HuH-7.5 (cell line): ENCODE data around the gene SMIM3.
A peak's percentile ranks its signal among the peaks of the same experiment; 100 is the strongest.
"Not testable (repeated sequence)": the region's sequence is repeated elsewhere in the genome, so short reads cannot be mapped to it uniquely, and the experiment has no call there.

ENCODE experiments used
- DNase-seq: peaks from one replicate; pipeline ENCODE4 v3.0.0; 2011; ENCODE audit warnings: low spot score

The SMIM3 gene, protein sequence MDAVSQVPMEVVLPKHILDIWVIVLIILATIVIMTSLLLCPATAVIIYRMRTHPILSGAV

DNA sequence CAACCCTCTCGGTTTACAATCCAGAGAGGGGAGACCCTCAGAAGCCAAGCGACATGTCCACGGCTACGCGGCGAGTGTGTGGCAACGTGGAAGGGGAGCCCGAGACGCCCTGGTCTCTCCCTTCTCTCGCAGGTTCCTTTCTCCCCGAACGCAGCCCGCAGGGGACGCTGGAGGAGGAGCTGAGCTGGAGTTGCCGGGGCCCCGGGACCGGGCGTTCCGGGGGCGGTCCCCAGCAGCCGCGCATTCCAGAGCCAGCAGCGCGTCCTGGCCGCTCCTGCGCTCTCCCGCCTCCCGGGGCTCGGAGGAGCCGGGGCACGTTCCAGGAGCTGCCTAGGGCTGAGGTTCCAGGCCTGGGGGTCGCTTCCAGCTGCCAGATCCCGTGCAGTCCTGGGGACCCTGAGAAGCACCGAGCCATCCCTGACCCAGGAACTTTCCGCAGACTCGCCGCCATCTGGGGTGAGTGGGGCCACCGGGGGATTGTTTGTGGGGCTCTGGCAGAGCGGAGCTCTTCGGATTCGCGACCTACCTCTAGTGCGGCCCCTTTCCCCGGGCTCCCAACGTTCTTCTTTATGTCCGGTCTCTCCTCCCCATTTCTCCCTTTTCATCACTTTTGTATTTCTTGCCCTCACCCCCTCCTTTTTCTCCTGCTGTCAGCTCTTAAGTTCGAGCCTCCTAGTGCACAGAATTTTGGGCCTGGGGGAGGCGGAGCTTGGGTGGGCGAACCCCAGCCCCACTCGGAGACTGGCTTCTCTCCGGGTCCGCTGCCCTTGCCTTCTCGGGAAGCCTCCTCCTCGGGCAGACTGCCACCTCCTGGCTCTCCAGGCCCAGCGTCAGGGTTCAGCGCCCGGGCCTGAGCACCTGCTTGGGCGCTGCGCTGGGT is at the start of gene SMIM3:
SMIM3 (plus strand) TSS at position 241 of the 880 bp plus-strand sequence. CDS start 16,684 bp downstream, outside the sequence.
- DNase-seq: peak; percentile 43

DNA sequence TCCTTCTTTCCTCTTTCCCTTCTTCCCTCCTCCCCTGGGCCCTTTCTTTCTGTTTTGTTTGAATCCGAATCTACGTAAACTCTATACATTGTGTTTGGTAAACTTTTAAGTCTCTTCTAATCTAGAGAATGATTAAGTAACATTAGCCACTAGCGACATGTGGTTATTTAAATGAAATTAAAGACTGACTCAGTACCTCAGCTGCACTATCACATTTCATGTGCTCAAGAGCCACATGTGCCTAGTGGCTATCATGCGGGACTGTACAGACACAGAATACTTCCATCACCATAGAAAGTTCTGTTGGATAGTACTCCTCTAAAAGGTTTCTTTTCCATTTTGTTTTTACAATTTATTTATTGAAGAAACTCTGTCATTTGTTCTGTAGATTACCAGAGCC is 48.7 kb upstream of the SMIM3 start:
- no peak for DNase-seq

DNA sequence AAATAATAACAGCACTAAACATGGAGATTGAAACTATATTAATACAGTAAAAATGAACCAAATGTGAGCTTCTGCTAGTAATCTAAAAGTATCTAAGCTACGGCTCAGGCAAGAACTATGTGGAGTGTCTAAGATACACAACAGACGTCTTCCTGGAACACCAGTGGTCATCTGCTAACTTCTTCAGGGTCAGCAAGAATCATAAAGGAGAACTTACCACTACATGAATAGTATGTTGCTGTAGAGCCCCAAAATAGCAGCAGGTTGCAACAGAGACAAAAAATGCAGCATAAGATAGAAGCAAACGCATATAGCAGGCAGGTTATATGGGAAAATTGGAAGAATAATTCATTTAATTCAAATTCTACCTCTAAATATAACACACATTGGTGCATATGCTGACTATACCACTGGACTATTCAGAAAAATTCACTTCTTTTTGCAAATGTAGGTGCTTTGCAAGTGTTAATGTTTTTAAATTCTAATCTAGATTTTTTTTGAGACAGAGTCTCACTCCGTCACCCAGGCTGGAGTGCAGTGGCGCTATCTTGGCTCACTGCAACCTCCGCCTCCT is 46.8 kb upstream of the SMIM3 start:
- no peak for DNase-seq

DNA sequence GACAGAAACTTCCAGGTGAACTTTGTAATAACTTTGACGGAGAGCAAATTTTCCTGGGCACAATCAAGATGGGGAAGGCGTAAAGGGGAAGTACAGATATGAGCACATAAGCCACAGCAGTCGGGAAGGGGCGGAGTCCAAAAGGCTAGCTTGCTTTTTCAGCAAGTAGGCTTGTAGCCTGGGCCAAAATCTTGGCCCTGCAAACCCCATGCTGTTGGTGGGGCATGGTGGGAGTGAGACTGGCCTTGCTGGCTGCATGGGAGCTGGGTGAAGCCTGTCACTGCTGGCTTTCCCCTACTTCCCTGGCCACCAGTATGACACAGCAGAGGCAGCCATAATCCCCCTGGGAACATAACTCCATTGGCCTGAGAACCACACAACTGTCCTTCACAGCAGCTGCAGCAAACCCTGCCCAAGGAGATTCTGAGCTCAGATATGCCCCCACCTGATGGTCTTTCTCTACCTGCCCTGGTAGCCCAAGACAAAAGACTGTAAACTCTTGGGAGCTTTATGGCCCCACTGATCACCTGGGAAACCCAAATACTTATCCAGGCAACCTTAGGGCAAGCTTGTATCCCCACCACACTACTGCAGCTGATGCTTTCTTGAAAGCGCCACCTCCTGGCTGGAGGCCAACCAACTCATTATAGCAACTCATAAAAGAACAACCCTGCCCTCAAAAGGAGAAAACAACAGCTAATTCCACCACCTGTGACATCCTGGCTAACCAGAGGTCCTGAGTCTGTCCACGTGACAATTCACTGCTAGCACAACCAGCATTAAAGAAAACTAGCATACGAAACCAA is 43.8 kb upstream of the SMIM3 start:
- DNase-seq: no peak

DNA sequence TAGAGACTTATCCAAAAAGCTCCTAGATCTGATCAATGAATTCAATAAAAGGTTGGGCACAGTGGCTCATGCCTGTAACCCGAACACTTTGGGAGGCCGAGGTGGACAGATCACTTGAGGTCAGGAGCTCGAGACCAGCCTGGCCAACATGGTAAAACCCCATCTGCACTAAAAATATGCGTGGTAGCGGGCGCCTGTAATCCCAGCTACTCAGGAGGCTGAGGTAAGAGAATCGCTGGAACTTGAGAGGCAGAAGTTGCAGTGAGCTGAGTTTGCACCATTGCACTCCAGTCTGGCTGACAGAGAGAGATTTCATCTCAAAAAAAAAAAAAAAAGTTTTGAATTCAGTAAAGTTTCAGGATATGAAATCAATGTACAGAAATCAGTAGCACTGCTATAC is 39.7 kb upstream of the SMIM3 start:
- DNase-seq: no peak

DNA sequence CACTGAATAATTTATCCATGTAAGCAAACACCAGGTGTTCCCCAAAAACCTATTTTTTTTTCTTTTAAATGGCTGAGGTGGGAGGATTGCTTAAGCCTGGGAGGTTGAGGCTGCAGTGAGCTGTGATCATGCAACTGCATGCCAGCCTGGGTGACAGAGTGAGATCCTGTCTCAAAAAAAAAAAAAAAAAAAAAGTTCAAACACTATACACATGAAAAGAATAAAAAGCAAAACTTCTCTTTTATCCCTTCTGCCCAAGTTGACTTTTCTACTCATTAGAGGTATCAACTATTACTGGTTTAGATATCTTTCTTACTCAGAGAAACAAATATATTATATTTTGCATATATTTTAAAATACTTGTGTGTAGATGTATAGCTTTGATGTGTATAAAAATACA is 37.6 kb upstream of the SMIM3 start:
- no peak for DNase-seq

DNA sequence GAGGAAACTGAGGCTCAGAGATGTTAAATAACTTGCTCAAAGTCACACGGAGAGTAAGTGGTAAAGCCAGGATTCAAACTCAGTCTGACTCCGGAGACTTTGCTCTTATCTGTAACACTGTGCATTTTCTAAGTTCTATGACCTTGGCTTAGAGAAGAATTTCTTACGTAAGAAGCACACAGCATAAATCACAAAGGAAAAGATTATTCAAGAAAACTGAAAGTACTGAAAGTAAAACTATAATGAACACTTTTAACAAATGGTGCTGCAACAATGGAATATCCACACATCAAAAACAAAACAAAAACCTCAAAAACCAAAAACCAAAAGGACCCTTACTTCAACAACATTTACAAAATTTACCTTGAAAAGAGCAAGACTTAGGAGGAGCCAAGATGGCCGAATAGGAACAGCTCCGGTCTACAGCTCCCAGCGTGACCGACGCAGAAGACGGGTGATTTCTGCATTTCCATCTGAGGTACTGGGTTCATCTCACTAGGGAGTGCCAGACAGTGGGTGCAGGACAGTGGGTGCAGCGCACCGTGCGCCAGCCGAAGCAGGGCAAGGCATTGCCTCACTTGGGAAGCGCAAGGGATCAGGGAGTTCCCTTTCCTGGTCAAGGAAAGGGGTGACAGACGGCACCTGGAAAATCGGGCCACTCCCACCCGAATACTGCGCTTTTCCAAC is 36.0 kb upstream of the SMIM3 start:
- not testable (repeated sequence) for DNase-seq

DNA sequence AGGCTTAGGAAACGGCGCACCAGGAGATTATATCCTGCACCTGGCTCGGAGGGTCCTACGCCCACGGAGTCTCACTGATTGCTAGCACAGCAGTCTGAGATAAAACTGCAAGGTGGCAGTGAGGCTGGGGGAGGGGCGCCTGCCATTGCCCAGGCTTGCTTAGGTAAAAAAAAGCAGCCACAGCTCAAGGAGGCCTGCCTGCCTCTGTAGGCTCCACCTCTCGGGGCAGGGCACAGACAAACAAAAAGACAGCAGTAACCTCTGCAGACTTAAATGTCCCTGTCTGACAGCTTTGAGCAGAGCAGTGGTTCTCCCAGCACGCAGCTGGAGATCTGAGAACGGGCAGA is 35.4 kb upstream of the SMIM3 start:
- DNase-seq: not testable (repeated sequence)

DNA sequence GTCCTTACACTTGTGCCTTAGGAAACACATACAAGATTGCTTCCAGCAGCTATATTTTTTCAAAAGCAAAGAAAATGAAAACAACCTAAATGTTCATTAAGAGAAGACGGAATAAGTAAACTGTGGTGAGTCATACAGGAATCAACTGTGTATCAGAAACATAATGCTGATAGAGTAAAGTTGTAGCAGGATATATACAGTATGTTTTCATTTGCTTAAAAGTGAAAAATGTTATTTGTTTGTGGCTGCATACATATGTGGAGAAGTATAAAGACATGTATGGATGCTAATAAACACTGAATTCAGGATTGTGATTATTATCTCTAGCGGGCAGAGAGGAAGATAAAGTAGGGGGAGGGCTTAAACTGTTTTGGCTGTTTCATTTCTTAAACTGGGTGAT is 28.1 kb upstream of the SMIM3 start:
- DNase-seq: no peak

DNA sequence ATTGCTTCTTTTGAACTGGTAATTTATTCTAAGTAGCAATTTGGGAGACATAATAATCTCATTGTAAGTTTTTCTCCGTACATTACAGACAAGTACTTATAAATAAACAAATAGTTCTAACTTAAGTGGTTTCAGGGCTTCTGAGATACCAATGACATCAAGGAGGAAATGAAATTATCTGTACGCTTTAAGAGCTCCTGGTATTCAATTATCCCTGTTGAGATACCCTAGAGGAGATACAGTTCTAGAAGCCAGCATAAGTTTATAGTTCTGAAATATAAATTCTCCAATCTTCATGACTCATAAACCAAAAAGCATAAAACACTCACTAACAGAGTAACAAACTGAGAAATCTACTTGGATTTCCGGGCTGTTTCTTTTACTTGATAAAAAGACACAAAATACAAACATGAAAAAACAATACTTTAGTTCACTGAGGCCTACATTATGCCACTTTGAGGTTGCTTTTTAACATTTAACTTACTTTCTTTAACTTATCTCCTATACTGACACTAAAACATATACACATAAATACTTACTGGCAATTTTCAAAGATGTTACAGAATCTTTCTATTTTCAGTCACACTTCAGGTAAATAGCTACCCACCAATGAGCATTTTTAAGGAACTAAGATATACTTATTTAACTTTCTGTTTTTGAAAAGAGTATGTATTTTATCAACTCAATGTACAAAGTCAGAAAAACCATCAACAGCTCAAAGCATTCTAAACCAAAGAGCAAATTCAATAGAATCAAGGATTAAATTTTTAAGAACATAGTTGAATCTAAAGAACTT is 27.3 kb upstream of the SMIM3 start:
- no peak for DNase-seq

DNA sequence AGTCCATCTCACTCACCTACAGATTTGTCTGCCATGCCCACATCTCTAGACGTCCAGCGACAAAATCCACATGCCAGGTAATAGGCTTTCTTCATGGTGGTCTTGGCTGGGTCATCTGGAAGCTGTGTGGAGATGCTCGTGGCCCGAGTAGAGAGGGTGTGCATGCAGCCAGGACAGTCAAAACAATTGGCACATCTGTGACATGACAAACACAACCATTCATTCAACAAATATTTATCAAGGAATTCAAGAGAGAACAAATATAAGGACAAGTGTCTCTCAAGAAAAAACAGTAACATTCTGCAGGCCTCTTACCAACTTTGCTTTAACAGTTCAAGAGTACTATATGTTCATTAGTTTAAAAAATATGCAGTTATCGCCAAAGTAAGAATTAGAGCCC is 25.1 kb upstream of the SMIM3 start:
- no peak for DNase-seq

DNA sequence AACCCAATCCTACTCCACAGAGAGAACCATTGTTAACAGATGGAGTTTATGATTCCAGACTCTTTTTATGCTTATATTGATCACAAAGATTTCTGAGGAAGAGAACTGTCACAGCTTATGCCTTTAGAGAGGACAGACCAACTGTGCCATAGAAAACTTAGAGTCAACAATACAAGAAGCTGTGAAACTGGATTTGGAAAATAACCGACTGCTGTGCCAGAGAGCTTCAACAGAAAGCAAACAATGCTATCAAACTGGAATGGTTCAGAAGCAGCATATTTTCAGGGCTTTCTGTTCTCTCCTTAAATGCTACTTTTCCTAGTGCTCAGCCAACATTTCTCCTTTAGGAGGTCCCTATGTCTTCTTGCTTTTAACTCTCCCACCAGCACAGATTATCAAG is 24.7 kb upstream of the SMIM3 start:
- DNase-seq: no peak

DNA sequence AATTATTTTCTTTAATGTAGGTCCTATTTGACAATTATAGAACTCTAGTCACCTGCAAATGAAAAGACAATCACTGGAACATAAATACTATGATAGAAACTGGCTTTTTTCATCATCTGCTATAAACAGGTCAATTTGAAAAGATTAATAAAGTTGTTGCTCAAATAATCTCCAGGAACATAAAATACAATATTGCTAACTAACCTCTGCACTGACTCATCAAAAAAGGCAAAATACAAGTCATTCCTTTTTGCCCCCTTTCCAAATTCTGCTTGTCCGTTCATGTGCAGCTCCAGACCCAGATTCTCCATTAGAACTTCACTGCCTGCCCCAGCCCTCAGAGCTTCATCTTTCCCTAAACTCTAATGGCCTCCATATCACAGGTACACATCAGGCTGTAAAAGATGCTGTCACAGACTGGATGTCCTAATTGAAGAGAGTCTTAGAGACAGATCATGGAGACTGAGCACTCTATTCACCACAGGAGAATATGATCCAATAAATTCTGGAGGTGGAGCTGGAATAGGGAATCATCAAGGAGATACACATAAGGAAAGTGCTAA is 21.4 kb upstream of the SMIM3 start:
- DNase-seq: no peak

DNA sequence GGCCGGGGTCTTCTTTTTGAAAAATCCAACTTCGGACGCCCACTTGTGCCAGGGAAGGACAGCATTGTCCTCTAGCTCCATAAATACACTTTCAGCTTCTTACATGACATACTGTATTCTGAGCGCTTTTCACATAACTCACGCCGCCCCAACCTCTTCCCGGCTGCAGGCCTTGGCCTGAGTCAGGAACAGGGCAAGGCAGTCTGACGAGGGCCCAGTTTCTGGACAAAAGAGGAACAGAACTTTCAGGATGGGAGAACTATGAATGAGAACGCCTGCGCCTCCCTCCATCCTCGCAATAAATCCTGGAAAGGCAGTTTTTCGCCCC is 20.4 kb upstream of the SMIM3 start:
- no peak for DNase-seq

DNA sequence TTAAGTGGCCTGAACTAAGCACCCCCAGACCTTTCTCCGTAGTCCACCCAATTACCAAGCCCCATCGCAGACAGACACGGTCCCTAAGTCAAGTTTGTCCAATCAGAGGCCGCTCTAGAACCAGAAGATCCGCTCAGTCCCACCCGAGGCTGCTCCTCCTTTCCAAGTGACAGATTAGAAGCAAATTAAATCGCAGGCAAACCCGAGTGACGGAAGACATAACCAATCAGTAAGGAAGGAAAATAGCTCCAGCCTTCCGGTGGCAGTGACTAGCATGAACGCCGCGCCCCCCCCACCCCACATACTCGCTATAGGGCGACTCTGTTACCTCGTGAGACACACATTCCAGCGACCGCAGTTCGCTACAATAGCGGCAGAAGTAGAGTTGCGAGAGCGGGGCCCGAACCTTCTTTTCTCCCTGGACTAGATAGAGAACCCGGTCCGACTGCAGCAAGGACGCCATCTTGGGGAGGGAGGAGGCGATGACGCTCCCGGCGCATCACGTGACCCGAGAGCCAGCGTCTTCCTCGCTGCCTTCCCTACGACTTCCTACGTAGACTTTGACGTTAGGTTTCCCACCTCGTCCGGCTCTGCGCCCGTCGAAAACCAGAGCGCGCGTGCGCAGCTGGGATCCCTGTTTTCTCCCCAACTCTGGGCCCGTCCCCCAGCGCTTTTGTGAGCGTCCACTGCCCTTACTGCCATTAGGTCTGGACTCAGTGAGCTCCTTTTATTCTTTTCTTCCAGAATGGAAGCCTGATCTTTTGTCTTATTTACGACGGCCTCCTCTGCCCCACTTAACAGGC is 19.8 kb upstream of the SMIM3 start, which contains the start of gene DCTN4:
DCTN4 (minus strand) TSS at position 487 of the 803 bp plus-strand sequence; CDS start at position 463, 24 bp downstream.
- DNase-seq: peak; percentile 73

DNA sequence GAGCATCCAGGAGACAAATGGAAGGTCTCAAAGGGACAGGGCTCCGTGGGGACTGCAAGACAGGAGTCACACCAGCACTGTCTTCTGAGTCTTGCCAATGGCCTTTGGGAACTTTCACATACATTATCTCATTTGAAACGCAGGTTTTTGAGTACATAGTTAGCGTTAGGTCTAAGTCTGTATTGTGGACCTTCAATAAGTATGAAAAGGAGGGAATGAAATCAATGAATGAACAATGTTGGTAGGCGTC is 19.3 kb upstream of the SMIM3 start:
- no peak for DNase-seq

DNA sequence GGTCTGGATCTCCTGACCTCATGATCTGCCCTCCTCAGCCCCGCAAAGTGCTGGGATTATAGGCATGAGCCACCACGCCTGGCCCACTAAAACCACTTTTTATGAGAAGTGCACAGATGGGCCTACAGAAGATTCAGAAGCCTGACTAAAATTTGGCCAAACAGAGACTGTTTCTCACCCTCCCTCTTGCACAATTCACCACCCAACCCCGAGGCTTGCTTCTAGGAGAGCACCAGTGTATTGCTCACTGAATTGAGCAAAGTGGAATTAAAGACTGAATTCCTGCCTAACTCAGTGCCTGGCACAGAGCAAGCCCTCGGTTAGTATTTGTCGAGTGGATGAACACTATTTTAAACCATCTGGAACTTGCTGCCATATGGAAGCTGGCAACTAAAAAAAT is 16.3 kb upstream of the SMIM3 start:
- DNase-seq: no peak

DNA sequence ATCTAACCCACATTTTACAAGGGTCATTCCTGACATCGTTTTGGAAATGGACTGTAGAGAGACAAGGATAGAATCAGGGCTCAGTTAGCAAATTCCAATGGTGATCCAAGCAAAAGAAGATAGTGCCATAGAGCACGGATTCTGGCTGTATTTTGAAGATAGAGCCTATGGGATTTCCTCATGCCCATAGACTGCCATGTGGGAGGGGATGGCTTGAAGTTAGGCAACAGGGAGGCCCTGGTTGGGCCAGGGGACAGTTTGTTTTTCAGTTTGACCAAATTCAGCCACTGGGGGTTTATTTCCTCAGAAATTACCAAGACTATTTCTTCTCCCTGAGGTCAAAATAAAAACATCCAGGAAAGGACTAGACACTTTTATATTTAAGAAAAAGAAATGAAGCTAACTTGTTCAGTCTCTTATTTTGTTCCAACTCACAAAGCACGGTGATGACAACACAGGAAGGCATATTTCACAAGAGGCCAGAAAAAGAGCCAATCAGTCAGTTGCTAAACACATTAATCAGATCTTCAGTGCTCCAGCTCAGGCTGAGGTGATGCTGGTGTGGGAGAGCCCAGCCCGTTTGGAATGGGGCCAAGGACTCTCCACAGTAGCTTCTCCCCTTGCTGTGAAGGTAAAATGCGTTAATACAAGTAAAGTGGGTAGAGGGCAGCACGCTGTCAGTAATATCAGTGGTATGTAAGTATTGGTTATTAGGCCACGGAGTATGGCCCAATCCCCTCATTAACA is 15.4 kb upstream of the SMIM3 start:
- DNase-seq: no peak

DNA sequence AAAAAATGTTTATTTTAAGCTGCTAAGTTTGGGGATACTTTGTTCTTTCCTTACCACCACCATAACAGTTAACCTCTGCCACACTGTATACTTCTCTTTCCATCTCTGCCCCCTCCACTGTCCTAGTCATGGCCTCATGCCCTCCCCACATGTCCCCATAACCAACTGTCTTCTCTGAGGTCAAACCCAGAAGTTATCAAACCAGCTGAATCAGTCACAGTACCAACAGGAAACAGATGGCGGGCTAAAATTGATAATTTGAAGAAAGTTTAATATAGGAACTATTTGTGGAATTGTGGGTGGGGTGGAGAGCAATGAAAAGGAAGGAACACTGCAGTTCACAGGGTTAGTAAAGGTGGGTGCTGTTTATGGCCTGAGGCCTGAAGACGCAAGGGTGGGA is 14.0 kb upstream of the SMIM3 start:
- DNase-seq: no peak
